HEK293 (cell line): ENCODE results near the gene RTP5.

Source experiments
- GLI4 ChIP-seq: fragments of 450-650 bp; formaldehyde crosslinking; IDR thresholded peaks from 2 replicates; pipeline ENCODE4 v1.5.1; 2016; ENCODE audit warnings: missing biosample characterization, missing genetic modification characterization
- MEIS1 ChIP-seq: sonication (generic); formaldehyde crosslinking; IDR thresholded peaks from 2 replicates; pipeline ENCODE4 v1.8.1; 2022; ENCODE audit warnings: missing genetic modification reagents, mild to moderate bottlenecking, borderline replicate concordance
- YY1 ChIP-seq: fragments of 450-650 bp; formaldehyde crosslinking; IDR thresholded peaks from 2 replicates; pipeline ENCODE4 v1.5.1; 2018; ENCODE audit warnings: missing biosample characterization, missing genetic modification characterization
- ZBTB17 ChIP-seq: fragments of 450-650 bp; formaldehyde crosslinking; IDR thresholded peaks from 2 replicates; pipeline ENCODE4 v1.5.1; 2016; ENCODE audit warnings: missing biosample characterization, missing genetic modification characterization
- ZNF121 ChIP-seq: fragments of 450-650 bp; formaldehyde crosslinking; IDR thresholded peaks from 2 replicates; pipeline ENCODE4 v1.5.1; 2016; ENCODE audit warnings: missing biosample characterization, missing genetic modification characterization
- TF ChIP-seq, protein P1 (sequence below): fragments of 450-650 bp; formaldehyde crosslinking; IDR thresholded peaks from 2 replicates; pipeline ENCODE4 v1.5.1; 2016; ENCODE audit warnings: missing biosample characterization, missing genetic modification characterization
- TF ChIP-seq, protein P2 (sequence below): fragments of 450-650 bp; formaldehyde crosslinking; IDR thresholded peaks from 2 replicates; pipeline ENCODE4 v1.5.1; 2016; ENCODE audit warnings: missing biosample characterization, missing genetic modification characterization
- TF ChIP-seq, protein P3 (sequence below): fragments of 450-650 bp; formaldehyde crosslinking; IDR thresholded peaks from 2 replicates; pipeline ENCODE4 v1.5.1; 2016; ENCODE audit warnings: missing biosample characterization, missing genetic modification characterization
- TF ChIP-seq, protein P4 (sequence below): fragments of 450-650 bp; formaldehyde crosslinking; IDR thresholded peaks from 2 replicates; pipeline ENCODE4 v1.5.1; 2016; ENCODE audit warnings: missing biosample characterization, missing genetic modification characterization

DNA sequence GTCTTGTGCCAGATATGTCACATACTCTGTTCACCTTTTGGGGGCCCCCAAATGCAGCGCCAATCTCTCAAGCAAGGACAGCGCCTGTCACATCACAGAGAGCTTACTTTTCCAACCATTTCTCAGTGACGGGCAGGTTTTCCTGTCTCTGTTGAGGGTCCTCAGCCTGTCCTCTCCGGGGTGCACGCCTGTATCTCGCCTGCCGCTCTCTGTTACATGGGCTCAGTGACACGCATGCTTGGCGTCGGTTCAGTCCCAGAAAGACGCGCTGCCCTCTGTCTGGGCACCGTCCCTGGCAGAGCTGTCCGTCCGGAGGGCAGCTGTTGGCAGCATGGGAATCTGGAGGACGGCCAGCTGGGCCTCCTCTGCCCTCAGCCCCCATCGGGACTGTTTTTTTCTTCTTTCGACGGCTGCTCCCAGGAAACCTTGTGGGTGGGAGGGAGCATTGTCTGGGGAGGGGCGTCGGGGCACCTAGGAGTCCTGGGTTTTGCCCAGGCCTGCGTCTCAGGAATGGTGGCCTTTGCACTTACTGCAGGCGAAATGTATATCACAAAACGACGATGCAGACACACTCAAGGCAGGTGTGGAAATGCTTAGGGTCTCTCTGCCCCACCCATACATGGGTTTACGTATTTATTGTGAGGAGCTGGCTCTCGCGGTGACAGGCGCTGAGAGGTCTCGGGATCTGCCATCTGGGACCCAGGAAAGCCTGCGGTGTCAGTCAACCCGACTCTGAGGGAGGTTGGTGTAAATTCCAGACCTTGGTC is 30.9 kb downstream of the RTP5 start:
- TF ChIP-seq, protein P1, sequence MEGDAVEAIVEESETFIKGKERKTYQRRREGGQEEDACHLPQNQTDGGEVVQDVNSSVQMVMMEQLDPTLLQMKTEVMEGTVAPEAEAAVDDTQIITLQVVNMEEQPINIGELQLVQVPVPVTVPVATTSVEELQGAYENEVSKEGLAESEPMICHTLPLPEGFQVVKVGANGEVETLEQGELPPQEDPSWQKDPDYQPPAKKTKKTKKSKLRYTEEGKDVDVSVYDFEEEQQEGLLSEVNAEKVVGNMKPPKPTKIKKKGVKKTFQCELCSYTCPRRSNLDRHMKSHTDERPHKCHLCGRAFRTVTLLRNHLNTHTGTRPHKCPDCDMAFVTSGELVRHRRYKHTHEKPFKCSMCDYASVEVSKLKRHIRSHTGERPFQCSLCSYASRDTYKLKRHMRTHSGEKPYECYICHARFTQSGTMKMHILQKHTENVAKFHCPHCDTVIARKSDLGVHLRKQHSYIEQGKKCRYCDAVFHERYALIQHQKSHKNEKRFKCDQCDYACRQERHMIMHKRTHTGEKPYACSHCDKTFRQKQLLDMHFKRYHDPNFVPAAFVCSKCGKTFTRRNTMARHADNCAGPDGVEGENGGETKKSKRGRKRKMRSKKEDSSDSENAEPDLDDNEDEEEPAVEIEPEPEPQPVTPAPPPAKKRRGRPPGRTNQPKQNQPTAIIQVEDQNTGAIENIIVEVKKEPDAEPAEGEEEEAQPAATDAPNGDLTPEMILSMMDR, result no peak
- TF ChIP-seq ZNF121 (tag by site-specific recombination) (no peak), GLI4 (tag by site-specific recombination) (no peak), MEIS1 (CRISPR knock-in tag) (no peak), YY1 (tag by site-specific recombination) (no peak), ZBTB17 (tag by site-specific recombination) (no peak)
- TF ChIP-seq, protein P2, sequence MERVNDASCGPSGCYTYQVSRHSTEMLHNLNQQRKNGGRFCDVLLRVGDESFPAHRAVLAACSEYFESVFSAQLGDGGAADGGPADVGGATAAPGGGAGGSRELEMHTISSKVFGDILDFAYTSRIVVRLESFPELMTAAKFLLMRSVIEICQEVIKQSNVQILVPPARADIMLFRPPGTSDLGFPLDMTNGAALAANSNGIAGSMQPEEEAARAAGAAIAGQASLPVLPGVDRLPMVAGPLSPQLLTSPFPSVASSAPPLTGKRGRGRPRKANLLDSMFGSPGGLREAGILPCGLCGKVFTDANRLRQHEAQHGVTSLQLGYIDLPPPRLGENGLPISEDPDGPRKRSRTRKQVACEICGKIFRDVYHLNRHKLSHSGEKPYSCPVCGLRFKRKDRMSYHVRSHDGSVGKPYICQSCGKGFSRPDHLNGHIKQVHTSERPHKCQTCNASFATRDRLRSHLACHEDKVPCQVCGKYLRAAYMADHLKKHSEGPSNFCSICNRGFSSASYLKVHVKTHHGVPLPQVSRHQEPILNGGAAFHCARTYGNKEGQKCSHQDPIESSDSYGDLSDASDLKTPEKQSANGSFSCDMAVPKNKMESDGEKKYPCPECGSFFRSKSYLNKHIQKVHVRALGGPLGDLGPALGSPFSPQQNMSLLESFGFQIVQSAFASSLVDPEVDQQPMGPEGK (tag by site-specific recombination), result no peak
- TF ChIP-seq, protein P3, sequence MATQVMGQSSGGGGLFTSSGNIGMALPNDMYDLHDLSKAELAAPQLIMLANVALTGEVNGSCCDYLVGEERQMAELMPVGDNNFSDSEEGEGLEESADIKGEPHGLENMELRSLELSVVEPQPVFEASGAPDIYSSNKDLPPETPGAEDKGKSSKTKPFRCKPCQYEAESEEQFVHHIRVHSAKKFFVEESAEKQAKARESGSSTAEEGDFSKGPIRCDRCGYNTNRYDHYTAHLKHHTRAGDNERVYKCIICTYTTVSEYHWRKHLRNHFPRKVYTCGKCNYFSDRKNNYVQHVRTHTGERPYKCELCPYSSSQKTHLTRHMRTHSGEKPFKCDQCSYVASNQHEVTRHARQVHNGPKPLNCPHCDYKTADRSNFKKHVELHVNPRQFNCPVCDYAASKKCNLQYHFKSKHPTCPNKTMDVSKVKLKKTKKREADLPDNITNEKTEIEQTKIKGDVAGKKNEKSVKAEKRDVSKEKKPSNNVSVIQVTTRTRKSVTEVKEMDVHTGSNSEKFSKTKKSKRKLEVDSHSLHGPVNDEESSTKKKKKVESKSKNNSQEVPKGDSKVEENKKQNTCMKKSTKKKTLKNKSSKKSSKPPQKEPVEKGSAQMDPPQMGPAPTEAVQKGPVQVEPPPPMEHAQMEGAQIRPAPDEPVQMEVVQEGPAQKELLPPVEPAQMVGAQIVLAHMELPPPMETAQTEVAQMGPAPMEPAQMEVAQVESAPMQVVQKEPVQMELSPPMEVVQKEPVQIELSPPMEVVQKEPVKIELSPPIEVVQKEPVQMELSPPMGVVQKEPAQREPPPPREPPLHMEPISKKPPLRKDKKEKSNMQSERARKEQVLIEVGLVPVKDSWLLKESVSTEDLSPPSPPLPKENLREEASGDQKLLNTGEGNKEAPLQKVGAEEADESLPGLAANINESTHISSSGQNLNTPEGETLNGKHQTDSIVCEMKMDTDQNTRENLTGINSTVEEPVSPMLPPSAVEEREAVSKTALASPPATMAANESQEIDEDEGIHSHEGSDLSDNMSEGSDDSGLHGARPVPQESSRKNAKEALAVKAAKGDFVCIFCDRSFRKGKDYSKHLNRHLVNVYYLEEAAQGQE (tag by site-specific recombination), result no peak
- TF ChIP-seq, protein P4, sequence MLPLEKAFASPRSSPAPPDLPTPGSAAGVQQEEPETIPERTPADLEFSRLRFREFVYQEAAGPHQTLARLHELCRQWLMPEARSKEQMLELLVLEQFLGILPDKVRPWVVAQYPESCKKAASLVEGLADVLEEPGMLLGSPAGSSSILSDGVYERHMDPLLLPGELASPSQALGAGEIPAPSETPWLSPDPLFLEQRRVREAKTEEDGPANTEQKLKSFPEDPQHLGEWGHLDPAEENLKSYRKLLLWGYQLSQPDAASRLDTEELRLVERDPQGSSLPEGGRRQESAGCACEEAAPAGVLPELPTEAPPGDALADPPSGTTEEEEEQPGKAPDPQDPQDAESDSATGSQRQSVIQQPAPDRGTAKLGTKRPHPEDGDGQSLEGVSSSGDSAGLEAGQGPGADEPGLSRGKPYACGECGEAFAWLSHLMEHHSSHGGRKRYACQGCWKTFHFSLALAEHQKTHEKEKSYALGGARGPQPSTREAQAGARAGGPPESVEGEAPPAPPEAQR (tag by site-specific recombination), result no peak
